WTC11 (cell line): ENCODE measurements around the gene CARD11. TPM values are rescaled to one million over a fixed set of nuclear protein-coding genes. Genes with fewer than 3 reads are reported as not detected.

Experiments used
- ATAC-seq: fragments of 200-7000 bp; cut with Tn5 transposase; 2 replicates; pipeline ENCODE4 v1.10.0; 2021; ENCODE audit warnings: mild to moderate bottlenecking, moderate library complexity
- CTCF ChIA-PET: fragments of 300-600 bp; sonication (Branson Sonifier 250); formaldehyde crosslinking; loops from one replicate; lab custom pipeline; 2021; ENCODE audit warnings: antibody characterized with exemption; lab: Charles Lee
- POLR2A ChIA-PET: fragments of 350-600 bp; sonication (Branson Sonifier 250); formaldehyde crosslinking; loops from one replicate; lab custom pipeline; 2021; ENCODE audit warnings: antibody characterized with exemption; lab: Charles Lee
- DNase-seq: peaks from one replicate; pipeline ENCODE4 v3.0.0; 2021; ENCODE audit warnings: low spot score
- H3K27ac Mint-ChIP-seq: 2 replicates; pipeline ENCODE4 v1.8.0; 2021; ENCODE audit warnings: mixed read lengths
- H3K27me3 Mint-ChIP-seq: 2 replicates; pipeline ENCODE4 v1.8.0; 2021; ENCODE audit warnings: low read depth, mild to moderate bottlenecking, moderate library complexity, mixed read lengths
- H3K36me3 Mint-ChIP-seq: 2 replicates; pipeline ENCODE4 v1.8.0; 2021; ENCODE audit warnings: mixed read lengths
- H3K4me1 Mint-ChIP-seq: 2 replicates; pipeline ENCODE4 v1.8.0; 2022; ENCODE audit warnings: mixed read lengths
- H3K4me3 Mint-ChIP-seq: 2 replicates; pipeline ENCODE4 v1.8.0; 2021; ENCODE audit warnings: mild to moderate bottlenecking, moderate library complexity, mixed read lengths
- H3K9me3 Mint-ChIP-seq: 2 replicates; pipeline ENCODE4 v1.8.0; 2021; ENCODE audit warnings: mixed read lengths
- ARID4B ChIP-seq: sonication (generic); formaldehyde crosslinking; IDR thresholded peaks from 2 replicates; pipeline ENCODE4 v1.8.0; 2023; ENCODE audit warnings: missing genetic modification reagents, mild to moderate bottlenecking, borderline replicate concordance
- CBFB ChIP-seq: sonication (generic); formaldehyde crosslinking; IDR thresholded peaks from 2 replicates; pipeline ENCODE4 v1.8.1; 2022; ENCODE audit warnings: mild to moderate bottlenecking, low read depth, missing genetic modification reagents
- EMX1 ChIP-seq: fragments of 250-450 bp; sonication (Bioruptor Pico); IDR thresholded peaks from 2 replicates; pipeline ENCODE4 v1.8.0; 2021; ENCODE audit warnings: mild to moderate bottlenecking
- ETV6 ChIP-seq: sonication (generic); formaldehyde crosslinking; IDR thresholded peaks from 2 replicates; pipeline ENCODE4 v1.8.1; 2022; ENCODE audit warnings: mild to moderate bottlenecking, missing genetic modification reagents
- GTF2I ChIP-seq: fragments of 250-450 bp; sonication (Bioruptor Pico); conservative IDR thresholded peaks from 2 replicates; pipeline ENCODE4 v1.4.0; 2021; ENCODE audit warnings: mild to moderate bottlenecking
- JAZF1 ChIP-seq: fragments of 250-450 bp; sonication (Bioruptor Pico); IDR thresholded peaks from 2 replicates; pipeline ENCODE4 v1.9.0; 2021; ENCODE audit warnings: moderate library complexity, mild to moderate bottlenecking, inconsistent platforms
- NR1H2 ChIP-seq: sonication (generic); formaldehyde crosslinking; IDR thresholded peaks from 2 replicates; pipeline ENCODE4 v1.9.0; 2021; ENCODE audit warnings: mild to moderate bottlenecking, moderate library complexity, missing genetic modification reagents
- NR3C1 ChIP-seq: sonication (generic); formaldehyde crosslinking; conservative IDR thresholded peaks from 2 replicates; pipeline ENCODE4 v1.8.1; 2023; ENCODE audit warnings: low read depth, mild to moderate bottlenecking, missing genetic modification reagents
- SP1 ChIP-seq: sonication (generic); formaldehyde crosslinking; conservative IDR thresholded peaks from 2 replicates; pipeline ENCODE4 v1.8.1; 2022; ENCODE audit warnings: missing genetic modification reagents
- TCF7 ChIP-seq: sonication (generic); formaldehyde crosslinking; IDR thresholded peaks from 2 replicates; pipeline ENCODE4 v1.8.0; 2022; ENCODE audit warnings: mild to moderate bottlenecking, low read depth, missing genetic modification reagents, moderate library complexity
- ZMAT4 ChIP-seq: fragments of 250-450 bp; sonication (Bioruptor Pico); IDR thresholded peaks from 2 replicates; pipeline ENCODE4 v1.9.0; 2021; ENCODE audit warnings: mild to moderate bottlenecking
- ZNF263 ChIP-seq: sonication (generic); formaldehyde crosslinking; IDR thresholded peaks from 2 replicates; pipeline ENCODE4 v1.8.1; 2022; ENCODE audit warnings: low read depth, mild to moderate bottlenecking, moderate library complexity, missing genetic modification reagents
- ZNF423 ChIP-seq: fragments of 250-450 bp; sonication (Bioruptor Pico); IDR thresholded peaks from 2 replicates; pipeline ENCODE4 v2.1.2; 2022; ENCODE audit warnings: mild to moderate bottlenecking, moderate library complexity
- ZNF671 ChIP-seq: fragments of 250-450 bp; sonication (Bioruptor Pico); IDR thresholded peaks from 2 replicates; pipeline ENCODE4 v1.8.0; 2021; ENCODE audit warnings: mild to moderate bottlenecking
- total RNA-seq: library from RNA; stranded (reverse); gene quantifications from 3 replicates; pipeline ENCODE4 v1.2.3, GENCODE V29; 2021
- TF ChIP-seq, protein P1 (sequence below): sonication (generic); formaldehyde crosslinking; conservative IDR thresholded peaks from 2 replicates; pipeline ENCODE4 v1.8.1; 2022; ENCODE audit warnings: mild to moderate bottlenecking, missing genetic modification reagents
- TF ChIP-seq, protein P2 (sequence below): fragments of 250-450 bp; sonication (Bioruptor Pico); conservative IDR thresholded peaks from 2 replicates; pipeline ENCODE4 v1.9.0; 2021; ENCODE audit warnings: mild to moderate bottlenecking
- TF ChIP-seq, protein P3 (sequence below): fragments of 250-450 bp; sonication (Bioruptor Pico); IDR thresholded peaks from 2 replicates; pipeline ENCODE4 v1.8.0; 2021; ENCODE audit warnings: mild to moderate bottlenecking

The CARD11 gene
- total RNA-seq, 1 experiment from 2014 or later: 40.8 TPM

DNA sequence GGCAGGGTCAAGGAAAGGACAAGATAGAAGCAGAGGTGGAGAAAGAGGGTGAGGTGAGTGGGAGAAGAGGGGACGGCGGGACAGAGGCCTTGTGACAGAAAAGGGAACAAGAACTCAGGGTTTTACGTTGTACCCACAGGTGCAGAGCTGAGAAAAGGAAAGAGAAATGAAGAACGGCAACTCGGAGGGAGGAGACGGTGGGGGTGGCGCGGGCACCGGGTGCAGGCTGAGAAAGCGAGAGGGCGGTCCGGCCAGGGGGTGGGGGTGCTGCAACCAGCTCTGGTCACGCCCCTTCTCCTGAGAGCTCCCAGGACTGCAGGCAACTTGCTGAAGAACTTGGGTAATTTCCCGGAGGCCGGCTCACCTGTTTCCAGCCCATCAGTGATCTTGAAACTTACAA lies 65.3 kb downstream of the CARD11 start:
- POLR2A ChIA-PET: no interaction called here

More for the DNA sequence above, 65.3 kb downstream of the CARD11 start:
- no peak for TF ChIP-seq CBFB (CRISPR knock-in tag)
- TF ChIP-seq NR3C1: no peak
- no peak for TF ChIP-seq ZNF671
- no peak for TF ChIP-seq EMX1
- no peak for TF ChIP-seq JAZF1
- no peak for TF ChIP-seq TCF7
- no peak for TF ChIP-seq ZMAT4 (CRISPR knock-in tag)
- no peak for TF ChIP-seq NR1H2
- no peak for TF ChIP-seq ETV6 (CRISPR knock-in tag)
- TF ChIP-seq, protein P1, sequence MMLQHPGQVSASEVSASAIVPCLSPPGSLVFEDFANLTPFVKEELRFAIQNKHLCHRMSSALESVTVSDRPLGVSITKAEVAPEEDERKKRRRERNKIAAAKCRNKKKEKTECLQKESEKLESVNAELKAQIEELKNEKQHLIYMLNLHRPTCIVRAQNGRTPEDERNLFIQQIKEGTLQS (CRISPR knock-in tag): no peak
- no peak for TF ChIP-seq GTF2I (CRISPR knock-in tag)
- TF ChIP-seq, protein P2, sequence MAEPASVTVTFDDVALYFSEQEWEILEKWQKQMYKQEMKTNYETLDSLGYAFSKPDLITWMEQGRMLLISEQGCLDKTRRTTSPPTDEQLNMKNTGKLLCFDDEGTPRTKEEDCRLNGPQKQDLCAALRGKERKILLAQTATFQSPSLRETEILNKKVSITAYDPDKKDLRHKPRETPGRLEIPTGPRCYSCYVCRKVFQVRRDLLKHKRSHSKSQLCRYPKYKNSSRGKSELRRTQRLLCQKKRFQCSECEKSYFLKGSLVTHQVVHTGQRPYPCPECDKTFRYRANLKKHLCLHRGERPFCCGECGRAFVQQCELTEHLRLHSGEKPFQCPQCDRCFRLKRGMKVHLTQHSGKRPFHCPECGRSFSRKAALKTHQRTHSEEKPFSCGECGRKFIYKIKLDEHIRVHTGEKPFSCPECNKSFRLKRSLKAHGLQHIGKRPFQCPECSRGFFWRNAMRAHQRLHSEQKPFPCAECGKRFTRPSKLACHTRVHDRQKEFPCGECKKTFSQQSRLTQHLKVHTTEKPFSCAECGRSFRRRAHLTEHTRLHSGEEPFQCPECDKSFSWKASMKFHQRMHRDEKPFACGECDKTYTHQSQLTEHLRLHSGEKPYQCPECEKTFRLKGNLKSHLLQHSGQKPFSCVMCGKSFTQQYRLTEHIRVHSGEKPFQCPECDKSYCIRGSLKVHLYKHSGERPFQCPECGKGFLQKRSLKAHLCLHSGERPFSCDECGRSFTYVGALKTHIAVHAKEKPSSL: no peak
- TF ChIP-seq ARID4B (CRISPR knock-in tag): no peak
- TF ChIP-seq ZNF263 (CRISPR knock-in tag): no peak
- TF ChIP-seq, protein P3, sequence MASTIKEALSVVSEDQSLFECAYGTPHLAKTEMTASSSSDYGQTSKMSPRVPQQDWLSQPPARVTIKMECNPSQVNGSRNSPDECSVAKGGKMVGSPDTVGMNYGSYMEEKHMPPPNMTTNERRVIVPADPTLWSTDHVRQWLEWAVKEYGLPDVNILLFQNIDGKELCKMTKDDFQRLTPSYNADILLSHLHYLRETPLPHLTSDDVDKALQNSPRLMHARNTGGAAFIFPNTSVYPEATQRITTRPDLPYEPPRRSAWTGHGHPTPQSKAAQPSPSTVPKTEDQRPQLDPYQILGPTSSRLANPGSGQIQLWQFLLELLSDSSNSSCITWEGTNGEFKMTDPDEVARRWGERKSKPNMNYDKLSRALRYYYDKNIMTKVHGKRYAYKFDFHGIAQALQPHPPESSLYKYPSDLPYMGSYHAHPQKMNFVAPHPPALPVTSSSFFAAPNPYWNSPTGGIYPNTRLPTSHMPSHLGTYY (CRISPR knock-in tag): no peak
- no peak for TF ChIP-seq SP1 (CRISPR knock-in tag)
- TF ChIP-seq ZNF423 (CRISPR knock-in tag): no peak
- TF ChIP-seq, all 79 proteins: peak for 0
- Mint-ChIP-seq H3K4me3 (peak overlapping the region; percentile 49), H3K27ac (peak overlapping the region; percentile 50), H3K36me3 (peaks cover 5% of the 10 kb centered on the region; the same call in 1 of the 2 replicates), H3K9me3 (peaks cover 3% of the 10 kb centered on the region; the same call in 1 of the 2 replicates), H3K4me1 (peaks cover 24% of the 10 kb centered on the region), H3K27me3 (no peaks in the 10 kb centered on the region)
- CTCF ChIA-PET: no interaction called here
- DNase-seq (peak; percentile 73), ATAC-seq (peak; percentile 87)
